ENCODE data around the gene IZUMO3.
"Not testable (repeated sequence)": the region's sequence is repeated elsewhere in the genome, so short reads cannot be mapped to it uniquely, and the experiment has no call there.

Gene IZUMO3

GRCh38 chr9:24545847-24546522 is at the start of gene IZUMO3:
Gene IZUMO3 (minus strand): TSS chr9:24545897. CDS start chr9:24545649, 248 bp downstream.
- no peak for DNase-seq (ENCODE audit: low read depth)

- no peak for DNase-seq (ENCODE audit: low read depth)
These were observed 48.6 kb upstream of the IZUMO3 start for GRCh38 chr9:24594234-24594850.

DNA sequence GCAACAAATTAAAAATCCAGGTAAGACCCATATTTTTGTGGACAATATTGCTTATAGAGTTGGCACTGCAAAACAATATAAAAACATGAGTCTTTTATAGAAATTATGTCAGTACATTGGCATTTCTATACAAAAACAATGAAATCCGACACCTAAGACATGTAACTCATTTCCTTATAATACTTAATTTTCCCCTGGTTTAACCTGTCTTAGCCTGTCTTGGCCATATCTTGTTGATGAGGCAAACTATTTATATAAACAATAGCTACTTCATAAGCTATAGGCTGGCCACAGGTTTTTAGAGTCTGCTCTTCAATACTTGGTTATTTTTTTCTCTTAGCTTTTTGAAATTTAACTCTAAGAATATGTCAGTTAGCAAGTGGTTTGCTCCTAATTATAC is 44.7 kb upstream of the IZUMO3 start:
- no peak for DNase-seq (ENCODE audit: low read depth)

GRCh38 chr9:24587883-24588282 is 42.2 kb upstream of the IZUMO3 start:
- no peak for DNase-seq (ENCODE audit: low read depth)

DNA sequence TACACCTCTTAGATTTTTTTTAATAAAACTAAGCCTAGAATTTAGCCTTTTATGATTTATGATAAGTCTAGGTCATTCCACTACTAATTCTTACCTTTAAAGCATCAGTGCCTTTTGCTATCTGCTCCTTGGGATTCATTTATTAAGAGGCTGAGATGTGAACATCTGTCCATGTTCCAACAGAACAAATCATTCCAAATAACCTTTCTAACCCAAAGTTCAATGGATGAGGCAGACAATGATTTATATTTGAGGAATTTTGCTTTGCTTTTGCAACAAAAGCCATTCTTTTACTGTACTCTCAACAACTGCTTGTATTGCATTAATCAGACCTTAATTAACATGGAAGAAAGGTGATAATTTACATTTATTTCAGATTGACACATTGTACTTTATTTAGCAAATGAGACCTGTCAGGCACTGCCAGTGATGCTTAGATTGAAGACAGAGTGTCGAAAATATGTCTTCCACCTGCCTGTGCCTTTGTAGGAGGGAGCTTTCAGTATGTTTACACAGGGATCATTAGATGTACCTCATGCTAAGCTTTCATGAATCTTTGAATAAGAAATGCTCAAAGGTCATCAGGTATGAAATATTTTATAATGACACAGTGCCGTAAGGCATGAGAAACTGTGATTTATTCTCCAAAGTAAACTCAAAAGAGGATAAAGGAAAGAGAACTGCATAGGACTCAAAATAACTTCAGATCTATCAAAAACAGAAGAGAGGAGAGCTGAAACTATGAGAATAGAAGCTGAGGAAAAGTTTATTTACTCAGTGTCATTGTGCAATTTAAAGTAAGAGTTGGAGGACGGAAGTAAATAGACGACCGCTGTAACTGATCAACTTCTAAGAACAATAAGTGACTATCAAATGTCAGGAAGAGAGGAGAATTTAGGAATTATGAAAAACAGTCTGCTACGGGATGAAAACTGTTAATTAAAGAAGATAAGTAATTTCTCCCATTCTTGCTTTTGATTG is 36.7 kb upstream of the IZUMO3 start:
- DNase-seq (ENCODE audit: low read depth) = no peak

- DNase-seq (ENCODE audit: low read depth) = not testable (repeated sequence)
These were observed 34.3 kb upstream of the IZUMO3 start for GRCh38 chr9:24580005-24580404.

DNA sequence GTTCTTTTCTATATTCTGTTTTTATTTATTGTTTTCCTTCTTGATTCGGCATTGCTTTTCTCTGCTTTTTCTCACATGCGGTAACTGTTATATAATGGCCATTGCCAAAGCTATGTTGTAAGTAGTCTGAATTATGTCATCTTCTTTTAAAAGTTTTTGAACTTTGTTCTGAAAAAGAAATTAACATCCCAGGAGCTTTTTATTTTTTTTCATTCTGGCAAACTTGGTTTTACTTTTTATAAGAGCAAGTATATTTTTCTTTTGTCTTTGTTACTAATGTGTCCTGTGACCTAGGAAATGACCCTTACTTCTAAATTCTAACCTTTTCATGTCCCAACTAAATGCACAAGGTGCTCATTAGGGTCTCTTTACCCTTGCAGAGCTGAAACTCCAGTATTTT is 26.7 kb upstream of the IZUMO3 start:
- DNase-seq (ENCODE audit: low read depth) = no peak

- DNase-seq (ENCODE audit: low read depth) = no peak
These were observed 16.3 kb upstream of the IZUMO3 start for GRCh38 chr9:24561957-24562356.

DNA sequence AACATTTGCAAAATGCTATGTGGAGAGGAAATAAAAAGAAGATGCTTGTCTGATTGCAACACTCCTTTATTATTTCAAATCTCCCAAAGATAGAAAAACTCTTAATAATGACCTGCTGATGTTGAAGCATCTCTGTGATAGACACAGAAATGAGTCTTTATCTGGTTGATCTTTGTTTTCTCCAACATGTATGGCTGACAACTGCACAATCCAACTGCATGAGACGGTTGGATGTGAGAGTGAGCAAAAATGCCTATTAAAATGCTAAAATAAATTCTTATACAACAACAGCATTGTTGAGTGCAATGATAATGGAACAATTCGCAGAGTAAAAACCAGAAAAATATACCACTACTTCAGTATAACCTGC is 7.5 kb upstream of the IZUMO3 start:
- no peak for DNase-seq (ENCODE audit: low read depth)

- no peak for DNase-seq (ENCODE audit: low read depth)
These were observed 7.0 kb upstream of the IZUMO3 start for GRCh38 chr9:24552526-24553182.

DNA sequence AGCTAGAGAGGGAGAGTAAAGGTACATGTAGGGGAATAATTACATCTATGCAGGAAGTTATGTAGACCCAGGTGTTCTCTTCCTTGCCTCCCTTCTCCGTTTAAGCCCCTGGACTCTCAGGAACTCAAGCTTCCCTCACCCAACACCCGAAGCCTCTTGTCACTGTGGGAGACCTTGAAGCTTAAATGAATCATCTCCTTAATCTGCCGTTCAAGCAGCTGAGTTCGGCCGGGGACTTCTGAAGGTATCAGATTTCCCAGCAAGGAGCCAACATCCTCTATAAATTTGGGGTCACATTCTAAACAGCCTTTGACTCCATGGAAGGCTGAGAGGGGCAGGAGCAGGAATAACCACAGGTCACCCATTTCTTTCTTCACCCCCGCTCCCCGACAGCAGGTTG is 412 bp downstream of the IZUMO3 start:
- no peak for DNase-seq (ENCODE audit: low read depth)

DNA sequence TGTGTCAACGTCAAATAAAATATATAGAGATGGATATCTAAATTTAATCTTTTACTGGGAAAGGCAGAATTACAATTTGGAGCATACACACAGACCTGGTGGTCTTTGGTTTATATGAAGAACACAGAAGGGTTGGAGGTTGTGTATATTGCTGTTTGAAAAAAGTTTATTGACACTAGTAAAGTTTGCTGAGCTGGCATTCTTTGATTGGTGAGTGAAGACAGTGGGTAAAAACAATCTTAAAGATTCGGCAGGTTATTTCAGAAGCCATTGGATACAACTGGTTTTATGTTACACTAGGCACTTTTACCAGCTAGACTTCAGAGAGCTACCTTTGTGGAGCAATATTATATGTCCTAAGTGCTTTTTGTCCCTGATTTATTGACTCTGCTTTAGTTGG is 27.2 kb downstream of the IZUMO3 start:
- DNase-seq (ENCODE audit: low read depth) = no peak

GRCh38 chr9:24516463-24516862 is 29.2 kb downstream of the IZUMO3 start:
- no peak for DNase-seq (ENCODE audit: low read depth)

GRCh38 chr9:24509850-24510249 is 35.8 kb downstream of the IZUMO3 start:
- no peak for DNase-seq (ENCODE audit: low read depth)

- no peak for DNase-seq (ENCODE audit: low read depth)
These were observed 41.2 kb downstream of the IZUMO3 start for GRCh38 chr9:24504521-24504920.

DNA sequence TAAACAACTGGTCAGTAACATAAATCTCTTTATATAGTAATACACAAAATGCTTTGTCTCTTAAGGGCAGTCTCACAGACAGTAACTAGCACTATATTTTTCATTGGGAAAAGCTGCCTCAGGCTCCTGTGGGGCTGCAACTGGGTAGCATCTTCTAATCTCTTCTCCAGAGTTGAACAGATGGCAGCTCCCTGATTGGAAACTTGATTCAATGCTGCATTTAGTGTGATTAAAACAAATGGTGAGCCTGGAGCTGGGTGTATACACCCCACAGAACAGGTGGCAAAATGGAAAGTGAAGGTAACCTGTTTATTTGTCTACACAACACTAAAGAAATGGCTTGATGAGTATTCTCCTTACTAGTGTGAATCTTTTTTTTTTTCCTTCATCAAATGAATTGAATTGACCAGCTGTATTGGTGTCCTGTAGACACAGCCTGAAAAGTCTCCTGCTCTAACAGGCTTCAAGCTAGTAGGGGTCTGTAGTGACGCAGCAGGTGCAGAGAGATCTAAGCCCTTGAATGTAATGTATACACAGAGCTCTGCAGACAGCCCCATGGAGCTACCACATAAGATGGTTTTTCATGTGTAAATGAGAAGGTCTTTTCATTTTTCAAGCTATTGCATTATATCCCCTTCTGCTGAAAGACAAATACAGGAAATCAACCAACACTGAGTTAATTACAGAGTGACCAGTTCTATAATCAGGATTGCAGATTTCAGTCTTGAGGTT is 43.3 kb downstream of the IZUMO3 start:
- no peak for DNase-seq (ENCODE audit: low read depth)

DNA sequence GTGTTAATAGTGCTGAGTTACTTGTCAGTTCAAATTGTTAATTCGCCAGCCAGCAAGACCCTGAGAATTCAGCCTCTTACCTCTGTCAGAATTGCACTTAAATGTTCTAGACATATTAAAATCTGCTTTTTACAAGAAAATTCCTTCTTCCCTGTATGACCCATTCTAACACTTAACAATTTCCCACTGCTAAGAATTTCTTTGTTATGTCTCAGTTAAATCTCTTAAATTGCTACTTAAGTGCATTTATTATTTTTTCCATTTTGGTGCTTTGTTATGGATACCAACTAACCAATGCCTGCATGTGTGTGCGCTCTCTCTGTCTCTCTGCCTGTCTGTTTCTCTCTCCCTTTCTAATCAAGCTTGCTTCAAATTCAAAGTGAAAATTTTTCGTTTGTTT is 44.9 kb downstream of the IZUMO3 start:
- DNase-seq (ENCODE audit: low read depth) = no peak

- no peak for DNase-seq (ENCODE audit: low read depth)
These were observed 47.1 kb downstream of the IZUMO3 start for GRCh38 chr9:24498632-24499031.

GRCh38 chr9:24497671-24498070 is 48.0 kb downstream of the IZUMO3 start:
- no peak for DNase-seq (ENCODE audit: low read depth)
